Progenitor cell of endocrine pancreas (in vitro differentiated cells): ENCODE data around the gene KCTD11. TPM values are rescaled to one million over a fixed set of nuclear protein-coding genes. Genes with fewer than 3 reads are reported as not detected.

Experiments used
- DNase-seq: peaks from one replicate; pipeline ENCODE4 v3.0.0; 2021; ENCODE audit warnings: low spot score; ENCODE audit not compliant: unreplicated experiment
- H3K27ac Mint-ChIP-seq: 2 replicates; pipeline ENCODE4 v1.8.0; 2021; ENCODE audit warnings: mild to moderate bottlenecking, moderate library complexity, mixed read lengths
- H3K27me3 Mint-ChIP-seq: 2 replicates; pipeline ENCODE4 v1.8.0; 2021; ENCODE audit warnings: mixed read lengths
- H3K36me3 Mint-ChIP-seq: 2 replicates; pipeline ENCODE4 v1.8.0; 2022; ENCODE audit warnings: mixed read lengths; ENCODE audit not compliant: insufficient read depth
- H3K4me1 Mint-ChIP-seq: 2 replicates; pipeline ENCODE4 v1.8.0; 2021; ENCODE audit warnings: low read depth, mixed read lengths
- H3K4me3 Mint-ChIP-seq: 2 replicates; pipeline ENCODE4 v1.8.0; 2021; ENCODE audit warnings: low read depth, mild to moderate bottlenecking, moderate library complexity, mixed read lengths
- H3K9me3 Mint-ChIP-seq: 2 replicates; pipeline ENCODE4 v1.8.0; 2021; ENCODE audit warnings: low read depth, mixed read lengths
- CTCF ChIP-seq: fragments of 200-600 bp; sonication (generic); IDR thresholded peaks from one replicate; pipeline ENCODE4 v1.5.0; 2021; ENCODE audit warnings: antibody characterized with exemption, mild to moderate bottlenecking; ENCODE audit not compliant: unreplicated experiment
- total RNA-seq: library from RNA; stranded (reverse); gene quantifications from 2 replicates; pipeline ENCODE4 v1.2.1, GENCODE V29; 2021

KCTD11 gene
- total RNA-seq, 1 donor from 2014 or later: 12.4 TPM

GRCh38 chr17:7393613-7394451 is 41.9 kb downstream of the KCTD11 start:
- H3K36me3 Mint-ChIP-seq: peaks cover 4% of the 10 kb centered on the region
- peak overlapping the region; percentile 82 for H3K27ac Mint-ChIP-seq
- peak; percentile 32 for DNase-seq
- peak; percentile 45 for TF ChIP-seq CTCF
- H3K27me3 Mint-ChIP-seq: no peaks in the 10 kb centered on the region
- peaks cover 5% of the 10 kb centered on the region for H3K4me1 Mint-ChIP-seq
- H3K4me3 Mint-ChIP-seq: peak overlapping the region; percentile 87
- no peaks in the 10 kb centered on the region for H3K9me3 Mint-ChIP-seq

- Mint-ChIP-seq H3K4me1 (peaks cover 5% of the 10 kb centered on the region), H3K36me3 (no peaks in the 10 kb centered on the region), H3K27me3 (no peaks in the 10 kb centered on the region), H3K27ac (peak within 1 kb of the TSS; percentile 96), H3K9me3 (no peaks in the 10 kb centered on the region), H3K4me3 (peak within 1 kb of the TSS; percentile 87)
- peak; percentile 72 for DNase-seq
- peak; percentile 63 for TF ChIP-seq CTCF
Measured at GRCh38 chr17:7394452-7395191, 42.7 kb downstream of the KCTD11 start, which contains the start of gene PLSCR3. TSS of gene PLSCR3 (minus strand) at chr17:7394525. CDS start at chr17:7394110, 415 bp downstream.

- H3K27me3 Mint-ChIP-seq: no peaks in the 10 kb centered on the region
- H3K36me3 Mint-ChIP-seq: no peaks in the 10 kb centered on the region
- H3K4me1 Mint-ChIP-seq: peaks cover 5% of the 10 kb centered on the region
- DNase-seq: no peak
- H3K9me3 Mint-ChIP-seq: no peaks in the 10 kb centered on the region
- no peak overlapping the region for H3K27ac Mint-ChIP-seq
- TF ChIP-seq CTCF: no peak
- H3K4me3 Mint-ChIP-seq: peak overlapping the region; percentile 19
Measured at GRCh38 chr17:7396147-7396546, 44.2 kb downstream of the KCTD11 start.

GRCh38 chr17:7398612-7399011 is 46.6 kb downstream of the KCTD11 start:
- Mint-ChIP-seq H3K36me3 (peaks cover 3% of the 10 kb centered on the region), H3K27ac (no peak overlapping the region), H3K27me3 (no peaks in the 10 kb centered on the region), H3K4me1 (peaks cover 11% of the 10 kb centered on the region), H3K4me3 (no peak overlapping the region), H3K9me3 (no peaks in the 10 kb centered on the region)
- DNase-seq: no peak
- TF ChIP-seq CTCF: no peak

- TF ChIP-seq CTCF: no peak
- no peak for DNase-seq
- H3K36me3 Mint-ChIP-seq: peaks cover 3% of the 10 kb centered on the region
- no peaks in the 10 kb centered on the region for H3K9me3 Mint-ChIP-seq
- H3K4me3 Mint-ChIP-seq: peak overlapping the region; percentile 83
- peaks cover 12% of the 10 kb centered on the region for H3K4me1 Mint-ChIP-seq
- peak overlapping the region; percentile 97 for H3K27ac Mint-ChIP-seq
- peaks cover 17% of the 10 kb centered on the region for H3K27me3 Mint-ChIP-seq
Measured at GRCh38 chr17:7403043-7403726, 51.2 kb downstream of the KCTD11 start.
